GM19238 (cell line): ENCODE results near the gene PTPRCAP.
"Not testable (repeated sequence)": the region's sequence is repeated elsewhere in the genome, so short reads cannot be mapped to it uniquely, and the experiment has no call there.

Experiments used
- DNase-seq: peaks from one replicate; pipeline ENCODE4 v3.0.0; 2011; ENCODE audit warnings: low spot score; ENCODE audit not compliant: insufficient read length

PTPRCAP gene, protein sequence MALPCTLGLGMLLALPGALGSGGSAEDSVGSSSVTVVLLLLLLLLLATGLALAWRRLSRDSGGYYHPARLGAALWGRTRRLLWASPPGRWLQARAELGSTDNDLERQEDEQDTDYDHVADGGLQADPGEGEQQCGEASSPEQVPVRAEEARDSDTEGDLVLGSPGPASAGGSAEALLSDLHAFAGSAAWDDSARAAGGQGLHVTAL

GRCh38 chr11:67437082-67437808 is at the start of gene PTPRCAP:
Gene PTPRCAP (minus strand): TSS chr11:67437682. CDS start chr11:67437619, 63 bp downstream.
- peak; percentile 90 for DNase-seq

DNA sequence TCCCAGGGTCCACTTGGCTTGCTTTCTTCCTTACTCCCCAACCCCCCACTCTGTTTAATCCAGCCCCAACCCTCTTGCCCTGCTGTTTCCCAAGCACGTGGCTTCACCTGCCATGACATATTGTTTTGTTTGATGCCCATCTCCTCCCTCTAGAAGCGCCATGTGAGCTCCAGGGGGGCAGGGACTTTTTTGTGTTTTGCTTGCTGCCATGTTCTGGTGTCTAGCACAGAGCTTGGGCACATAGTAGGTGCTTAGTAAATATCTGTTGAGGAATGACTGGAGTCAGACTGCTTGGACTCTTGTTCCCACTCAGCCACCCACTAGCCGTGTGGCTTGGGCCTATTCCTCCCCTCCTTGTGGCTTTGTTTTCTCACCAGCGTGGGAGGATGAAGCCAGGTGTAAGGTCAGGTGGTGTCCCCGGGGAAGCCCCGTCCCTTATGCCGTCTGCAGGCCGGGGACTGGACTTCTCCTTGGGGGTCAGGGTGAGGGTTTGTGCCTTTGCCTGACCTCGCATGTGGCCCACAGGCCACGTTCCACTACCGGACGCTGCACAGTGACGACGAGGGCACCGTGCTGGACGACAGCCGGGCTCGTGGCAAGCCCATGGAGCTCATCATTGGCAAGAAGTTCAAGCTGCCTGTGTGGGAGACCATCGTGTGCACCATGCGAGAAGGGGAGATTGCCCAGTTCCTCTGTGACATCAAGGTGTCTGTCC is 49.2 kb upstream of the PTPRCAP start:
- peak; percentile 77 for DNase-seq

GRCh38 chr11:67485873-67486361 is 48.4 kb upstream of the PTPRCAP start:
- not testable (repeated sequence) for DNase-seq

- DNase-seq = no peak
Measured at GRCh38 chr11:67484847-67485311, 47.4 kb upstream of the PTPRCAP start.

- DNase-seq = no peak
Measured at GRCh38 chr11:67483831-67484665, 46.6 kb upstream of the PTPRCAP start.

- peak; percentile 99 for DNase-seq
Measured at GRCh38 chr11:67482827-67483798, 45.6 kb upstream of the PTPRCAP start, which contains the start of gene AIP. Gene AIP (plus strand): TSS chr11:67483026. CDS start chr11:67483159, 133 bp downstream.

DNA sequence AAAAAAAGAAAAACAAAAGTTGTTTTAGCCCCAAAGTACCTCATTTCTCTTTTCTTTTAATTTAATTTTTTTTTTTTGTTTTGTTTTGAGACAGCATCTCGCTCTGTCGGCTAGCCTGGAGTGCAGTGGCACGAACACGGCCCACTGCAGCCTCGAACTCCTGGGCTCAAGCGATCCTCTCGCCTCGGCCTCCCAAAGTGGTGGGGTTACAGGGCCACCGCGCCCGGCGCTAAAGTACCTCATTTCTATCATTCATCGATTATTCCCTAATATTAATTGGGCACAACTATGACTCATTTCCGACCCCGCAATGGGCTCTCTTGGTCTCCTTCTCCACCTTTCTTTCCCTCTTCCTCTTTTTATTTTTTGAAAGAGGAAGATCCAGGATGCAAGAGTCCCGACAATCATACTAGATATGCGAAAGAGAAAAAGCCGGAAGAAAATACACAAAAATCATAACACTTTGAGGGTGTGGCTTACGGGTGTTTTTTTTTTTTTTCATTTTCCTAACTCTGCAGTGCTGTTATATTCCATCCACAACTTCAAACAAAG is 44.9 kb upstream of the PTPRCAP start:
- no peak for DNase-seq

- DNase-seq = not testable (repeated sequence)
Measured at GRCh38 chr11:67477344-67478050, 40.0 kb upstream of the PTPRCAP start.

GRCh38 chr11:67476692-67477091 is 39.2 kb upstream of the PTPRCAP start:
- DNase-seq = not testable (repeated sequence)

GRCh38 chr11:67472882-67473281 is 35.4 kb upstream of the PTPRCAP start:
- DNase-seq = no peak

DNA sequence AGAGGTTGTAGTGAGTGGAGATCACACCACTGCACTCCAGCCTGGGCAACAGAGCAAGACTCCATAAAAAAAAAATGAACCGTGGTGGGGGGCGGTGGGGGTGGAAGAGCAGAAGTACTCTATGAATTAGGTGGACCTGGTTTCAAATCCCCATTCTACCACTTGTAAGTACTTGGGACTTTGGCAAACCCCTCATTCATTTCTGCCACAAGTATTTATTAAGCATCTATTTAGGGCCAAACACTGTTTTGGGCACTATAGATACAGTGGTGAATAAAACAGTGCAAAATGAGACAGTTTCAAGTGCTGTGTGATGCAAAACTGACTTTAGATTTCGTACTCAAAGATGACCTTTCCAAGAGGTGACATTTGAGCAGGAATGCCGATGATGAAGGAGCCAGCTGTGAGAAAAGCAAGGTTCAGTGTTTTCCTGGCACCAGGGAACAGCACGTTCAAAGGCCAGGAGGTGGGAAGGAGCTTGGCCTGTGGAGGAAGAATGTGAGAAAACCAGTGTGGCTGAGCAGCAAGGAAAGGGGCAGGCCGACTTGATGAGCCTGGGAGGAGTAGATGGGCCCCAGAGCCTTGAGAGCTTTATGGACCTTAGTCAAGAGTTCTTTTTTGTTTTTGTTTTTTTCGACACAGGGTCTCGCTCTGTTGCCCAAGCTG is 33.0 kb upstream of the PTPRCAP start:
- DNase-seq = no peak

DNA sequence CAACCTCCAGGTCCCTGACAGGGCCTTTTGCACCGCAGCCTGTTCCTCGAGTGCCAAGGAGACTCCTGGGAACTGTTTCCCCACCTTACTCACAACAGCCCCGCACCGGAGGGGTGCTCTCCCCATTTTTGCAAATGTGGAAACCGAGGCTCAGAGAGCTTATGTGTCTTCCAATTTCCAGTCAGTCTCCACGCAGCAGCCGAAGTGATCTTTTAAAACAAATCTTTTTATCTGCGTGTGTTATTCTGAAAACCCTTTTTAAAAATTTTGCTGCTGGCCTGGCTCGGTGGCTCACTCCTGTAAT is 32.0 kb upstream of the PTPRCAP start:
- no peak for DNase-seq

DNA sequence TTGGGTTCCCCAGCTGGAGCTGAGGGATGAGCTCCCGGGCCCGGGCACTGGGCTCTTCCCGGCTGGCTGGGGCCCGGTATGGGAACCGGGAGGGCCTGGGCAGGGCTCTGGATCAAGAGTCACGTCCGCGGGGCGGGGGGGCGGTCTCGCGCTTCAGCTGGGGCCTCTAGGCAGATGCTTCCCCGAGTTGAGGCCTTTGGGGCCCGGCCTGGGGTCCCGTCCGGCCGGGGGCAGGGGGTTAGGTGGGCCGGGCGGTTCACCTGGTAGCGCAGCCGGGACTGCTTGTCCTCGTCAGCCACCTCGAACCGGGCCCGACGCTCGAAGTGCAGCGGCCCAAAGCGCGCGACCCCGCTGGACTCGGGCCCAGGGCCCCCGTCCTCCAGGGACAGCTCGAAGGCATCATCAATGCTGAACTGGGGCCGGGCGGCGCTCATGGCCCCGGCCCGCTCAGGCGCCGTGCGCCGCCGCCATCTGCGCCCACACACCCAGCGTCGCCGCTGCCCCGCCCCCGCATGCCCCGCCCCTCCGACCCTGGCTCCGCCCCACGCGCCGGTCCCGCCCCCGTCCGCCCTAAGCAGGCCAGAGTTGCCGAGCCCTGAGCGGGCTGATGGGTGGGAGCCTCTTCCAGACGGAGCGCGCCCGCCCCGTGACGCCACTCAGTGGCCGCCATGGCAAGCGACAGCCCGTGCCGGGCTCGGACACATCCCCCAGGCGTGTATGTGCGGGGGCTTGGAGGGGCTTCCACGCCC is 31.5 kb upstream of the PTPRCAP start, which contains the start of gene TMEM134:
TSS of gene TMEM134 (minus strand) at position 493 of the 749 bp plus-strand sequence. CDS start at position 434, 59 bp downstream.
- peak; percentile 93 for DNase-seq

GRCh38 chr11:67468456-67468758 is 30.9 kb upstream of the PTPRCAP start:
- DNase-seq = no peak

GRCh38 chr11:67468056-67468455 is 30.6 kb upstream of the PTPRCAP start:
- no peak for DNase-seq

- no peak for DNase-seq
Measured at GRCh38 chr11:67466962-67467771, 29.7 kb upstream of the PTPRCAP start.

- no peak for DNase-seq
Measured at GRCh38 chr11:67466367-67466766, 28.9 kb upstream of the PTPRCAP start.
